ENCODE measurements around the gene RNF14. TPM values are rescaled to one million over a fixed set of nuclear protein-coding genes. Genes with fewer than 3 reads are reported as not detected.

The RNF14 gene
- polyA plus RNA-seq, 3 donors: 9.7 to 52.8 (median 31.2) TPM

DNA sequence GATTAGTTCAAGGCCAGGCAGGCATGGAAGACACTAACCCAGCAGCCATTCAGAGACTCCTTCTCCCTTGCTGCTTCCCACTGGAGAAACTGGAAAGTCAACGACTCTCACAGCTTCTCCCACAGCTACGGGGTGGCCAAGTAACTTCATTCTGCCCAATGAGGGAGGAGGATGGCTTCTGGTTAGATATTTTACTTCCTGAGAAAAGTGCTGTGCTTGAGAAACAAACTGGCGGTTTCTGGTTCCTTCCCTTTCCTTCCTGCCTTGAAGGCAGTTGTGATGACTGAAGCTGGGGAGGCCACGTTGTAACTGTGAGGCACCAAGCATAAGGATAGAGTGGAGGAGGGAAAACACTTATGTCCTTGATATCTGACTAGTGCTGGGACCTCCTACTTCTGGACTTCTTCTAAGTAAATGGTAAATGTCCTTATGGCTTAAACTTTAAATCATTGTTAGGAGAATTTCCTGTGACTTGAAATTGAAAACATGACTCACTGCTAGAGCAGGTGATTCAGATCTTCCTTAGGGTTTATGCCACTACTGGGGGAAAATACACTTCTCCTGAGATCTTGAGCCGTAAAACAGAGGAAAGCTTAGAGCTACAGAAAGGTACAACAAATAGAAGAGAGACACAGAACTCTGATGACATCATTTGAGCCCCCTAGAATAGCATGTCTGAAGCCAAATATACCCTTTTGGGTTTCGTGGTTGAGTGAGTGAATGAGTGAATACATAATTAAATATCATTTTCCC lies 47.1 kb downstream of the RNF14 start:
- H3K4me2 ChIP-seq (replicated peaks; ENCODE audit: extremely low read depth, low read length, poor library complexity, severe bottlenecking): peak overlapping the region; percentile 52
- H3K4me1 ChIP-seq (ENCODE audit: control insufficient read depth in 1 of 2, insufficient read depth in 2 of 2, low read length in 2 of 2): peaks cover 40 to 47% of the 10 kb centered on the region in 2 donors
- no peaks in the 10 kb centered on the region for H3K79me2 ChIP-seq (ENCODE audit: insufficient read depth, low read length)
- H3K4me3 Mint-ChIP-seq: peak overlapping the region; percentile 16 to 41
- peak overlapping the region; percentile 66 for H2AFZ ChIP-seq (ENCODE audit: insufficient read depth, low read depth, low read length, poor library complexity, severe bottlenecking)
- TF ChIP-seq, protein P1, sequence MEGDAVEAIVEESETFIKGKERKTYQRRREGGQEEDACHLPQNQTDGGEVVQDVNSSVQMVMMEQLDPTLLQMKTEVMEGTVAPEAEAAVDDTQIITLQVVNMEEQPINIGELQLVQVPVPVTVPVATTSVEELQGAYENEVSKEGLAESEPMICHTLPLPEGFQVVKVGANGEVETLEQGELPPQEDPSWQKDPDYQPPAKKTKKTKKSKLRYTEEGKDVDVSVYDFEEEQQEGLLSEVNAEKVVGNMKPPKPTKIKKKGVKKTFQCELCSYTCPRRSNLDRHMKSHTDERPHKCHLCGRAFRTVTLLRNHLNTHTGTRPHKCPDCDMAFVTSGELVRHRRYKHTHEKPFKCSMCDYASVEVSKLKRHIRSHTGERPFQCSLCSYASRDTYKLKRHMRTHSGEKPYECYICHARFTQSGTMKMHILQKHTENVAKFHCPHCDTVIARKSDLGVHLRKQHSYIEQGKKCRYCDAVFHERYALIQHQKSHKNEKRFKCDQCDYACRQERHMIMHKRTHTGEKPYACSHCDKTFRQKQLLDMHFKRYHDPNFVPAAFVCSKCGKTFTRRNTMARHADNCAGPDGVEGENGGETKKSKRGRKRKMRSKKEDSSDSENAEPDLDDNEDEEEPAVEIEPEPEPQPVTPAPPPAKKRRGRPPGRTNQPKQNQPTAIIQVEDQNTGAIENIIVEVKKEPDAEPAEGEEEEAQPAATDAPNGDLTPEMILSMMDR (IDR thresholded peaks at IDR 0.05): no peak
- peak overlapping the region in 1 of 3 experiments; percentile 21 for H3K4me3 ChIP-seq (replicated peaks in 1 of 3; ENCODE audit: low read depth in 2 of 3, low read length in 3 of 3)
- H3K27me3 ChIP-seq (ENCODE audit: control insufficient read depth in 2 of 2, insufficient read depth in 2 of 2, low read length in 2 of 2): no peaks in the 10 kb centered on the region
- H3K27ac Mint-ChIP-seq: peak overlapping the region; percentile 78 to 92 (median 91)
- intact Hi-C loops (cut with micrococcal nuclease): loop anchor here in 1 of 2 donors (5.0 to 10.0 kb wide), 3 partner anchors 36 to 209 kb away; partner anchors contain the start of gene NDFIP1
- peaks cover 2 to 20% (median 11%) of the 10 kb centered on the region in 7 donors for H3K9me3 Mint-ChIP-seq
- peaks cover 6 to 7% of the 10 kb centered on the region in 2 donors for H3K36me3 Mint-ChIP-seq
- no peaks in the 10 kb centered on the region for H3K36me3 ChIP-seq (replicated peaks in 1 of 2; ENCODE audit: control insufficient read depth in 1 of 2, insufficient read depth in 2 of 2, low read length in 2 of 2)
- H3K27me3 Mint-ChIP-seq (ENCODE audit: low read depth in 3 of 3): peaks cover 0 to 3% (median 2%) of the 10 kb centered on the region in 3 donors
- H4K20me1 ChIP-seq (ENCODE audit: insufficient read depth, low read length): no peaks in the 10 kb centered on the region
- WGBS (ENCODE audit: insufficient coverage): 0% methylated on average over 1 of the region's 6 CpGs
- H3K9me3 ChIP-seq (replicated peaks in 1 of 2; ENCODE audit: control insufficient read depth in 1 of 2, insufficient read depth in 1 of 2, low read length in 2 of 2): peaks cover 0 to 6% of the 10 kb centered on the region in 2 donors
- peak overlapping the region; percentile 84 for H3K27ac ChIP-seq (ENCODE audit: low read depth in 1 of 2, low read length in 2 of 2)
- peaks cover 52% of the 10 kb centered on the region for H3K4me1 Mint-ChIP-seq
- DNase-seq: peak; percentile 59 to 79 (median 77)
- H3K9ac ChIP-seq (ENCODE audit: insufficient read depth, low read length, poor library complexity, severe bottlenecking): peak overlapping the region; percentile 9

DNA sequence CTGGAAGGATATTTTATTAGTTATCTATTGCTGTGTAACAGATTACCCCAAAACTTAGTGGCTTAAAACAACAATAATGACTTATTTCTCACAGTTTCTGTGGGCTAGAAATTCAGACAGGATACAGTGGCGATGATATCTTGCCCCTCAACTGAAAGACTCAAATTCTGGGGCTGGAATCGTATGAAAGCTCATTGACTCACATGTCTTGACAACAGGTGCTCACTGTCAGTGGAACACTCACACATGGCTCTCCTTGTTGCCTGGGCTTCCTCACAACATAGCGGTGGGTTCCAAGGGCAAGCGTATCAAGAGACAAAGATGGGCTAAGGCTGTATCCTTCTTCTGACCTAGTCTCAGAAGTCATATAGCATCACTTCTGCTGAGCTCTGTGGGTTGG lies 47.7 kb downstream of the RNF14 start:
- Mint-ChIP-seq H3K4me1 (peaks cover 51% of the 10 kb centered on the region), H3K4me3 (no peak overlapping the region), H3K27me3 (ENCODE audit: low read depth in 3 of 3) (peaks cover 0 to 4% (median 2%) of the 10 kb centered on the region in 3 donors), H3K27ac (peak overlapping the region; percentile 78 to 92 (median 91)), H3K9me3 (peaks cover 2 to 20% (median 11%) of the 10 kb centered on the region in 7 donors), H3K36me3 (peaks cover 0 to 7% of the 10 kb centered on the region in 2 donors)
- no peaks in the 10 kb centered on the region for H4K20me1 ChIP-seq (ENCODE audit: insufficient read depth, low read length)
- peaks cover 40 to 45% of the 10 kb centered on the region in 2 donors for H3K4me1 ChIP-seq (ENCODE audit: control insufficient read depth in 1 of 2, insufficient read depth in 2 of 2, low read length in 2 of 2)
- peaks cover 0 to 4% of the 10 kb centered on the region in 2 donors for H3K27me3 ChIP-seq (ENCODE audit: control insufficient read depth in 2 of 2, insufficient read depth in 2 of 2, low read length in 2 of 2)
- H3K9ac ChIP-seq (ENCODE audit: insufficient read depth, low read length, poor library complexity, severe bottlenecking): no peak overlapping the region
- peak overlapping the region in 1 of 3 experiments; percentile 21 for H3K4me3 ChIP-seq (replicated peaks in 1 of 3; ENCODE audit: low read depth in 2 of 3, low read length in 3 of 3)
- no peaks in the 10 kb centered on the region for H3K36me3 ChIP-seq (replicated peaks in 1 of 2; ENCODE audit: control insufficient read depth in 1 of 2, insufficient read depth in 2 of 2, low read length in 2 of 2)
- H3K9me3 ChIP-seq (replicated peaks in 1 of 2; ENCODE audit: control insufficient read depth in 1 of 2, insufficient read depth in 1 of 2, low read length in 2 of 2): peaks cover 0 to 6% of the 10 kb centered on the region in 2 donors
- no peak overlapping the region for H3K4me2 ChIP-seq (replicated peaks; ENCODE audit: extremely low read depth, low read length, poor library complexity, severe bottlenecking)
- no peak overlapping the region for H2AFZ ChIP-seq (ENCODE audit: insufficient read depth, low read depth, low read length, poor library complexity, severe bottlenecking)
- DNase-seq: no peak
- TF ChIP-seq, protein P1 (IDR thresholded peaks at IDR 0.05): no peak
- H3K79me2 ChIP-seq (ENCODE audit: insufficient read depth, low read length): no peaks in the 10 kb centered on the region
- H3K27ac ChIP-seq (ENCODE audit: low read depth in 1 of 2, low read length in 2 of 2): peak overlapping the region in 1 of 2 donors; percentile 84
- WGBS (ENCODE audit: insufficient coverage): 36% methylated on average over 1 of the region's 4 CpGs
- intact Hi-C loops (cut with micrococcal nuclease): loop anchor here in 1 of 2 donors (5.0 to 10.0 kb wide), 3 partner anchors 36 to 208 kb away; partner anchors contain the start of gene NDFIP1

Data from CD14-positive monocyte (primary cell).